HTERT RPE-1 (cell line): ENCODE measurements around the gene CENPX.
"Not testable (repeated sequence)": the region's sequence is repeated elsewhere in the genome, so short reads cannot be mapped to it uniquely, and the experiment has no call there.

Experiments
- in situ Hi-C: fragments of 300-500 bp; cut with MboI; formaldehyde crosslinking; loops from 4 replicates; pipeline ENCODE4 v1.14.3; 2020; ENCODE audit warnings: low sequenced_read_pairs

The CENPX gene

GRCh38 chr17:82039695-82040299 lies 17.1 kb upstream of the CENPX start:
- in situ Hi-C loops = no loop called here

- in situ Hi-C loops = not testable (repeated sequence)
These were observed 16.2 kb upstream of the CENPX start for GRCh38 chr17:82038796-82039409.

GRCh38 chr17:82037889-82038195 lies 15.2 kb upstream of the CENPX start:
- in situ Hi-C loops = no loop called here

GRCh38 chr17:82037092-82037888 lies 14.6 kb upstream of the CENPX start, which contains the start of gene DCXR:
Gene DCXR, minus strand, starts transcription at chr17:82037697. Its CDS starts 15 bp downstream, at chr17:82037682.
- in situ Hi-C loops = no loop called here

GRCh38 chr17:82036634-82037091 lies 14.0 kb upstream of the CENPX start:
- in situ Hi-C loops = no loop called here

GRCh38 chr17:82035956-82036633 lies 13.4 kb upstream of the CENPX start:
- in situ Hi-C loops = no loop called here

- in situ Hi-C loops = no loop called here
These were observed 12.8 kb upstream of the CENPX start for GRCh38 chr17:82035488-82035887.

GRCh38 chr17:82034371-82035011 lies 11.8 kb upstream of the CENPX start:
- in situ Hi-C loops = no loop called here

- in situ Hi-C loops = no loop called here
These were observed 10.8 kb upstream of the CENPX start for GRCh38 chr17:82033359-82034085.

- in situ Hi-C loops = no loop called here
These were observed 9.4 kb upstream of the CENPX start for GRCh38 chr17:82031885-82032627.

- in situ Hi-C loops = no loop called here
These were observed 8.7 kb upstream of the CENPX start, which contains the start of gene RAC3 for GRCh38 chr17:82031303-82031884. Gene RAC3, plus strand, starts transcription at chr17:82031678. Its CDS starts 84 bp downstream, at chr17:82031762.

GRCh38 chr17:82030470-82031302 lies 8.0 kb upstream of the CENPX start:
- in situ Hi-C loops = no loop called here

GRCh38 chr17:82029990-82030469 lies 7.4 kb upstream of the CENPX start:
- in situ Hi-C loops = no loop called here

- in situ Hi-C loops = no loop called here
These were observed 6.7 kb upstream of the CENPX start for GRCh38 chr17:82029391-82029790.

GRCh38 chr17:82028966-82029365 lies 6.3 kb upstream of the CENPX start:
- in situ Hi-C loops = no loop called here

- in situ Hi-C loops = no loop called here
These were observed 5.6 kb upstream of the CENPX start for GRCh38 chr17:82028246-82028645.

GRCh38 chr17:82025401-82026107 lies 2.9 kb upstream of the CENPX start:
- in situ Hi-C loops = no loop called here
